GM12864 (cell line): ENCODE data around the gene RSRC2.

Source experiments
- DNase-seq: peaks from one replicate; pipeline ENCODE4 v3.0.0-alpha.2; 2011; ENCODE audit warnings: low read depth
- H3K4me3 ChIP-seq: 2 replicates; pipeline ENCODE4 v1.5.1; 2011; ENCODE audit warnings: mild to moderate bottlenecking, low read depth, low read length, control low read depth
- TF ChIP-seq, protein P1 (sequence below): IDR thresholded peaks from 2 replicates; pipeline ENCODE4 v1.5.1; 2011; ENCODE audit warnings: low read depth, mild to moderate bottlenecking, moderate library complexity, low read length, control low read depth, inconsistent platforms; ENCODE audit errors: missing control alignments

The RSRC2 gene

DNA sequence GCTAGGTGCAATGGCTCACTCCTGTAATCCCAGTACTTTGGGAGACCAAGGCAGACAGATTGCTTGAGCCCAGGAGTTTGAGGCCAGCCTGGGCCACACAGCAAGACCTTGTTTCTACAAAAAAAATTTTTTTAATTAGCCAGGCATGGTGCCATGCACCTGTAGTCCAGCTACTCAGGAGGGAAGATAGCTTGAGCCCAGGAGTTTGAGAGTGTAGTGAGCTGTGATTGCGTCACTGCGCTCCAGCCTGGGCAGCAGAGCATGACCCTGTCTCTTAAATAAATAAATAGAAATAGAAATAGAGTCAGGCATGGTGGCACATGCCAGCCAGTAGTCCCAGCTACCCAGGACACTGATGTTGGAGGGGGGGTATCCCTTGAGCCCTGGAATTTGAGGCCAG lies 67.5 kb downstream of the RSRC2 start:
- TF ChIP-seq, protein P1, sequence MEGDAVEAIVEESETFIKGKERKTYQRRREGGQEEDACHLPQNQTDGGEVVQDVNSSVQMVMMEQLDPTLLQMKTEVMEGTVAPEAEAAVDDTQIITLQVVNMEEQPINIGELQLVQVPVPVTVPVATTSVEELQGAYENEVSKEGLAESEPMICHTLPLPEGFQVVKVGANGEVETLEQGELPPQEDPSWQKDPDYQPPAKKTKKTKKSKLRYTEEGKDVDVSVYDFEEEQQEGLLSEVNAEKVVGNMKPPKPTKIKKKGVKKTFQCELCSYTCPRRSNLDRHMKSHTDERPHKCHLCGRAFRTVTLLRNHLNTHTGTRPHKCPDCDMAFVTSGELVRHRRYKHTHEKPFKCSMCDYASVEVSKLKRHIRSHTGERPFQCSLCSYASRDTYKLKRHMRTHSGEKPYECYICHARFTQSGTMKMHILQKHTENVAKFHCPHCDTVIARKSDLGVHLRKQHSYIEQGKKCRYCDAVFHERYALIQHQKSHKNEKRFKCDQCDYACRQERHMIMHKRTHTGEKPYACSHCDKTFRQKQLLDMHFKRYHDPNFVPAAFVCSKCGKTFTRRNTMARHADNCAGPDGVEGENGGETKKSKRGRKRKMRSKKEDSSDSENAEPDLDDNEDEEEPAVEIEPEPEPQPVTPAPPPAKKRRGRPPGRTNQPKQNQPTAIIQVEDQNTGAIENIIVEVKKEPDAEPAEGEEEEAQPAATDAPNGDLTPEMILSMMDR = no peak
- no peak for DNase-seq
- H3K4me3 ChIP-seq = no peak overlapping the region

DNA sequence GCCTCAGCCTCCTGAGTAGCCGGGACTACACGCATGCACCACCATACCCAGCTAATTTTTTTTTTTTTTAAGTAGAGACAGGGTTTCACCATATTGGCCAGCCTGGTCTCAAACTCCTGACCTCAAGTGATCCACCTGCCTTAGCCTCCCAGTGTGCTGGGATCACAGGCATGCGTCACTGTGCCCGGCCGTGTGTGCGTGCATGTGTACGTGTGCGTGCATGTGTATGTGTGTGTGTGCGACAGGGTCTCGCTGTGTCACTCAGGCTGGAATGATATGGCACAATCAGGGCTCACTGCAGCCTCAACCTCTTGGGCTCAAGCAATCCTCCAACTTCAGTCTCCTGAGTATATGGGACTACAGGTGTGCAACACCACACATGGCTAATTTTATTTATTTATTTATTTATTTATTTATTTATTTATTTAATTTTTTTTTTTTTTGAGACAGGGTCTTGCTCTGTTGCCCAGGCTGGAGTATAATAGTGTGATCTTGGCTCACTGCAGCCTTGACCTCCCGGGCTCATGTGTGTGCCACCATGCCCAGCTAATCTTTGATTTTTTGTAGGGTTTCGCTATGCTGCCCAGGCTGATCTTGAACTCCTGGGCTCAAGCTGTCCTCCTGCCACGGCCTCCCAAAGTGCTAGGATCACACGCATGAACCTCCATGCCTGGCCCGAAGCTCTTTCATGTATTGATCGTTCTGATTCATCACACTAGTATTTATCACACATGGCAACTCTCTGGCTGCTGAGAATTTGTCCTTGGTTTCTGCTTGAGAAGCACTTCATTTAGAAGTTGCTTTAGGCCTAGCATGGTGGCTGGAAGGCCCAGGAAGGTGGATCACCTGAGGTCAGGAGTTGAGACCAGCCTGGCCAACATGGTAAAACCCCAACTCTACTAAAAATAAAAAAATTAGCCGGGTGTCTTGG lies 68.4 kb downstream of the RSRC2 start:
- TF ChIP-seq, protein P1 = no peak
- H3K4me3 ChIP-seq = no peak overlapping the region
- no peak for DNase-seq

DNA sequence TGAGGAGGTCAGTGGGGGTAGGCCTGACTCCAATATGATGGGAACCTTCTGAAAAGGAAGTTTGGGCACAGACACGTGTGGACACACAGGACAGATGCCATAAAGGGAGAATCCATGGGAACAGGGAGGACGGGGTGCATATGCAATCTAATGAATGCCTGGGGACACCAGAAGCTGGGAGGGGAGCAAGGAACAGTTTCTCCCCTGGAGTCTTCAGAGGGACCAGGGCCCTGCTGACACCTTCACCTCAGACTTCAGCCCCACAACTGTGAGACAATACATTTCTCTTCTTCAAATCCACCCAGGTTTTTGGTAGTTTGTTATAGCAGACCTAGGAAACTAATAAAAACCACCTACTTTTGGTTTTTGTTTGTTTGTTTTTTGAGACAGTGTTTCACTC lies 69.1 kb downstream of the RSRC2 start:
- DNase-seq = no peak
- H3K4me3 ChIP-seq = no peak overlapping the region; the same call in 1 of the 2 replicates
- TF ChIP-seq, protein P1 = no peak

DNA sequence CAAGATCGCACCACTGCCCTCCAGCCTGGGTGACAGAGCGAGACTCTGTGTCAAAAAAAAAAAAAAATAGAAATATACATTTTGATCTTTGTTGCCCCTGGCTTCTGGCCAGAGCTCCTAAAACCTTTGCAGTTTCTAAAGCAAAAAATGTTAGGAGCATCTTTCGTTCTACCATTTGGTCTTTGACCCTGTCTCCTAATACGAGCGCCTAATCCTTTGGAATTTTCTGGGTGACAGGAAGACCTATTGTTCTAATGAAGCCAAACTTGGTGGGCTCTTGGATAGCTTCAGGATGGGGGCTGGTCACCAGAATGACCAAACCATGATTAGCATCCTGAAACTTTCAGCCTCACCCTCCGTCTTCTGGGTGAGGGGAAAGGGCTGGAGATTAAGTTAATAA lies 72.0 kb downstream of the RSRC2 start:
- no peak overlapping the region for H3K4me3 ChIP-seq
- no peak for DNase-seq
- TF ChIP-seq, protein P1 = no peak

DNA sequence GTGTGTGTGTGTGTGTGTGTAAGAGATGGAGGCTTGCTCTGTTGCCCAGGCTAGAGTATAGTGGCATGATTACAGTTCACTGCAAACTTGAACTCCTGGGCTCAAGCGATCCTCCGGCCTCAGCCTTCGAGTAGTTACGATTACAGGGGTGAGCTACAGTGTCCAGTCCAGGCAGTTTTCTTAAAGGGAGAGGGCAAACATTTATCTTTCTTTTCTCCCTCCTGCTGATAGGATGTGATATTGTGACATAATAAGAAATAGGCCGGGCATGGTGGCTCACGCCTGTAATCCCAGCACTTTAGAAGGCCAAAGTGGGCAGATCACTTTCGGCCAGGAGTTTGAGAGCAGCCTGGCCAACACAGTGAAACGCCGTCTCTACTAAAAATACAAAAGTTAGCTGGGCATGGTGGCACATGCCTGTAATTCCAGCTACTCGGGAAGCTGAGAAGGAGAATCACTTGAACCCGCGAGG lies 72.5 kb downstream of the RSRC2 start:
- TF ChIP-seq, protein P1 = no peak
- DNase-seq = no peak
- no peak overlapping the region for H3K4me3 ChIP-seq
